Lower leg skin (tissue), 4 donors: ENCODE measurements around the gene RMC1. TPM values are rescaled to one million over a fixed set of nuclear protein-coding genes. Genes with fewer than 3 reads are reported as not detected.

ENCODE experiments used
- DNase-seq, 2 donors: peaks; one replicate each; pipeline ENCODE4 v3.0.0-alpha.2; 2019; ENCODE audit warnings: low spot score in 2 of 2
- H3K4me3 ChIP-seq: fragments of 200-600 bp; sonication (generic); 2 replicates; pipeline ENCODE4 v1.5.1; 2017; ENCODE audit warnings: mild to moderate bottlenecking, low read depth; ENCODE audit not compliant: poor library complexity, severe bottlenecking
- POLR2A ChIP-seq, 2 donors: fragments of 450-650 bp; IDR thresholded peaks; one replicate each; pipeline ENCODE4 v1.6.1; 2016 to 2017; ENCODE audit warnings: antibody characterized with exemption in 2 of 2, mild to moderate bottlenecking in 1 of 2, moderate library complexity in 1 of 2
- WGBS, 2 donors: methylation state at CpG; one replicate each; pipeline ENCODE4 v1.1.5; 2018; 5-methylcytosine and 5-hydroxymethylcytosine counted together
- intact Hi-C: fragments of 100-400 bp; cut with DNase I; formaldehyde crosslinking; loops from one replicate; pipeline ENCODE4 v1.15.0; 2023; ENCODE audit warnings: low total_unique reads
- total RNA-seq, 4 donors: library from RNA; depleted of rRNA; stranded (reverse); fragments of >200 nt; gene quantifications; one replicate each; pipeline ENCODE4 v1.1.0, GENCODE V29; 2016
- TF ChIP-seq, protein P1 (sequence below), 3 donors: fragments of 450-650 bp; IDR thresholded peaks; one replicate each; pipeline ENCODE4 v1.5.1; 2016; ENCODE audit warnings: antibody characterized with exemption in 3 of 3, mild to moderate bottlenecking in 3 of 3, moderate library complexity in 2 of 3

The RMC1 gene
- total RNA-seq, 4 donors from 2014 or later, result 16.6 to 33.1 (median 25.4) TPM

- TF ChIP-seq, protein P1, sequence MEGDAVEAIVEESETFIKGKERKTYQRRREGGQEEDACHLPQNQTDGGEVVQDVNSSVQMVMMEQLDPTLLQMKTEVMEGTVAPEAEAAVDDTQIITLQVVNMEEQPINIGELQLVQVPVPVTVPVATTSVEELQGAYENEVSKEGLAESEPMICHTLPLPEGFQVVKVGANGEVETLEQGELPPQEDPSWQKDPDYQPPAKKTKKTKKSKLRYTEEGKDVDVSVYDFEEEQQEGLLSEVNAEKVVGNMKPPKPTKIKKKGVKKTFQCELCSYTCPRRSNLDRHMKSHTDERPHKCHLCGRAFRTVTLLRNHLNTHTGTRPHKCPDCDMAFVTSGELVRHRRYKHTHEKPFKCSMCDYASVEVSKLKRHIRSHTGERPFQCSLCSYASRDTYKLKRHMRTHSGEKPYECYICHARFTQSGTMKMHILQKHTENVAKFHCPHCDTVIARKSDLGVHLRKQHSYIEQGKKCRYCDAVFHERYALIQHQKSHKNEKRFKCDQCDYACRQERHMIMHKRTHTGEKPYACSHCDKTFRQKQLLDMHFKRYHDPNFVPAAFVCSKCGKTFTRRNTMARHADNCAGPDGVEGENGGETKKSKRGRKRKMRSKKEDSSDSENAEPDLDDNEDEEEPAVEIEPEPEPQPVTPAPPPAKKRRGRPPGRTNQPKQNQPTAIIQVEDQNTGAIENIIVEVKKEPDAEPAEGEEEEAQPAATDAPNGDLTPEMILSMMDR (IDR thresholded peaks at IDR 0.05), result no peak
- no peak for TF ChIP-seq POLR2A (IDR thresholded peaks at IDR 0.05)
- no peak for DNase-seq
- no peak overlapping the region for H3K4me3 ChIP-seq
- WGBS, 2 donors, result 85 to 91% methylated on average over 5 of the region's 5 CpGs
- intact Hi-C loops, result no loop called here
Measured at GRCh38 chr18:23526501-23527063, 23.3 kb downstream of the RMC1 start.

DNA sequence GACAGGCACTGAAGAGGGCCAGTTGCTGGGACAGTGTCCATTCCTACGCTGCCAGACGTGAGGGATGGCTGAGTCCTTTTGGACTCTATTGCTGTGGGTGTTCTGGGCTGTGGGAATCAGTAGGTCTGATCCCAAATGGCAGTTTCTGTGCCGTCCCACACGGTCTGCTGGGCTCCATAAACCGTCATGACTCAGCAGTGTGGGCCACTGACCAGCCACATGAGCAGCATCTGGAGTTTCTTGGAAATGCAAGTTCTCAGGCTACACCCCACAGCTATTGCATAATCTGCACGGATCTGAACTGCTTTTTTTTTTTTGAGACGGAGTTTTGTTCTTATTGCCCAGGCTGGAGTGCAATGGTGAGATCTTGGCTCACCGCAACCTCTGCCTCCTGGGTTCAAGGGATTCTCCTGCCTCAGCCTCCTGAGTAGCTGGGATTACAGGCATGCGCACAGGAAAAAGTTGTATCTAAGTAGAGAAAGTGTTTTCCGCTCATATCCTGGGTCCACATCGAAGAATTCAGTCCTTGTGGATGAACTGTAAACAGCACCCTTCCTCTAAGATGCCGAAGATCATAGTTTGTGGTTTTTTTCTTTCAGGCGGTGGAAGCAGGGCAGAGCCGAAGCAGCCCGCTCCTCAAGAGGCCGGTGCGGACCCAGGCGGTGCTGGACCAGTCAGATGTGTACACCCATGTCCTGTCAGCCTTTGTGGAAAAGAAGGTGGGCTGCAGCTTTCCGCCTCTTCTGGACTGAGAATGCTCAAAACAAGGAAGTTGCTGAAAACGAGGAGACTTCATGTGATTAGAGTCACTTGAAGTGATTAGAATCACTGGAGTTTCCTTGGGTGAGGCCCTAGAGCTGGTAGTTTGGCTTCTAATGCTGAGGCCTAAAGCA lies 25.5 kb downstream of the RMC1 start:
- no peak overlapping the region for H3K4me3 ChIP-seq
- TF ChIP-seq POLR2A (IDR thresholded peaks at IDR 0.05), result no peak
- TF ChIP-seq, protein P1 (IDR thresholded peaks at IDR 0.05), result no peak
- intact Hi-C loops, result no loop called here
- DNase-seq, result peak in 1 of 2 donors; percentile 47
- 82% methylated on average over 20 of the region's 20 CpGs for WGBS, 2 donors

DNA sequence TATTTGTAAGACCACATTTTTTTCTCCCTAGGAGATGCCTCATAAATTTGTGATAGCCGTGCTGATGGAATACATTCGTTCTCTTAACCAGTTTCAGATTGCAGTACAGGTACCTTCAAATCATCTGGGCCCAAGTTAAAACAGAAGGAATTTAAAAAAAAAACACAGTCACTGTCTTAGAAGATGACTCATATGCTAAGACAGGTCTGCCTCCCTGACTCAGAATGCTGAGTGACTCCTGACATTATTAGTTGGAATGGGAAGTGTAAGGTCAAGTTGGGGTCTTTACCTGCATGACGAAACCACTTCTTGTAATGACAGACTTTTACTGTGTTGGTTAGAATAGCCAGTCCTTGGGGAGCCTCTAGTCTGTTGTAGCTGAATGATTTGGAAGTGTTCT lies 26.3 kb downstream of the RMC1 start:
- 80 to 82% methylated on average over 3 of the region's 3 CpGs for WGBS, 2 donors
- intact Hi-C loops, result loop anchor here (10.0 kb wide), 1 partner anchor 55 kb away; the partner anchor contains the start of gene NPC1
- no peak for DNase-seq
- H3K4me3 ChIP-seq, result no peak overlapping the region
- TF ChIP-seq, protein P1 (IDR thresholded peaks at IDR 0.05), result no peak
- no peak for TF ChIP-seq POLR2A (IDR thresholded peaks at IDR 0.05)

DNA sequence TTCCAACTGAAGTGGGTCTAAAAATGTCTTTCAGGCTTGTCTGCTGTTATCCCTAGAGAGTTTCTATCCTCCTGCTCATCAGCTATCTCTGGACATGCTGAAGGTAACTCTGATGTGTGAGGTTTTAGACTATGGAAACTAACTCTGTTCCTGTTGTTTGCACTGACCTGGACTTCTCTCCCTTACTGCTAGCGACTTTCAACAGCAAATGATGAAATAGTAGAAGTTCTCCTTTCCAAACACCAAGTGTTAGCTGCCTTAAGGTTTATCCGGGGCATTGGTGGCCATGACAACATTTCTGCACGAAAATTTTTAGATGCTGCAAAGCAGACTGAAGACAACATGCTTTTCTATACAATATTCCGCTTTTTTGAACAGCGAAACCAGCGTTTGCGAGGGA lies 26.9 kb downstream of the RMC1 start:
- TF ChIP-seq, protein P1 (IDR thresholded peaks at IDR 0.05), result no peak
- no peak for TF ChIP-seq POLR2A (IDR thresholded peaks at IDR 0.05)
- DNase-seq, result no peak
- intact Hi-C loops, result loop anchor here (10.0 kb wide), 1 partner anchor 55 kb away; the partner anchor contains the start of gene NPC1
- 87 to 88% methylated on average over 7 of the region's 7 CpGs for WGBS, 2 donors
- H3K4me3 ChIP-seq, result no peak overlapping the region

GRCh38 chr18:23531912-23532311 lies 28.6 kb downstream of the RMC1 start:
- 85 to 90% methylated on average over 13 of the region's 13 CpGs for WGBS, 2 donors
- H3K4me3 ChIP-seq, result no peak overlapping the region
- intact Hi-C loops, result loop anchor here (10.0 kb wide), 1 partner anchor 53 kb away; the partner anchor contains the start of gene NPC1
- no peak for DNase-seq
- TF ChIP-seq POLR2A (IDR thresholded peaks at IDR 0.05), result no peak
- TF ChIP-seq, protein P1 (IDR thresholded peaks at IDR 0.05), result no peak
